ENCODE results near the gene NFKB1.

DNA sequence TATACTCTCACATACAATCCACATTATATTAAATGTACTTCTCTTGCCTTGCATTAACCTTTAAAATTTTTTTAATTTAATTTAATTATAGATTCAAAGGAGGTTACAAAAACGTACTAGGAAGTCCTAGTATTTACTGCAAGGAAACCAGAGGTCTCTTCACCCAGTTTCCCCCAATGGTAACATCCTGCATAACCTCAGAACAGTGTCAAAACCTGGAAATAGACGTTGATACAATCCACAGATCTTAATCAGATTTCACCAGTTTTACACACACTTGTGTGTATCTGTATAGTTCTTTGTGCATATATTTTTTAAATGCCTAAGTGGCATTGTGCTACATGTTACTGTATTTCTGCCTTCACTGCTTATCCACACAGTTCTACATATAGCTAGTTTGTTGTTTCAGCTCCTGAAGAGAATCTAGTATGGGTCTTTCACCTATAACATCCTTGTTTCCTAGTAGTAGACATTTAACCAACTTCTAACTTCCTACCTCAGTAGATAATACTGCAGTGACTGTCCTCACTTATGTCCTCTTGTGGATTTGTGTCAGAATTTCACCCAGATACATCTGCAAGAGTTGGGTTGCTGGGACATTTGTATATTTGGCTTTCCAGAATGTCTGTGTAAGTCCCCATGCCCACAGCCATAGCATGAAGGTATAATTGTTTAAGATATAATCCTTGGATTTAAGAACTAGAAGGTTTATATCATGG lies 103.2 kb downstream of the NFKB1 start:
- TF ChIP-seq, protein P1, sequence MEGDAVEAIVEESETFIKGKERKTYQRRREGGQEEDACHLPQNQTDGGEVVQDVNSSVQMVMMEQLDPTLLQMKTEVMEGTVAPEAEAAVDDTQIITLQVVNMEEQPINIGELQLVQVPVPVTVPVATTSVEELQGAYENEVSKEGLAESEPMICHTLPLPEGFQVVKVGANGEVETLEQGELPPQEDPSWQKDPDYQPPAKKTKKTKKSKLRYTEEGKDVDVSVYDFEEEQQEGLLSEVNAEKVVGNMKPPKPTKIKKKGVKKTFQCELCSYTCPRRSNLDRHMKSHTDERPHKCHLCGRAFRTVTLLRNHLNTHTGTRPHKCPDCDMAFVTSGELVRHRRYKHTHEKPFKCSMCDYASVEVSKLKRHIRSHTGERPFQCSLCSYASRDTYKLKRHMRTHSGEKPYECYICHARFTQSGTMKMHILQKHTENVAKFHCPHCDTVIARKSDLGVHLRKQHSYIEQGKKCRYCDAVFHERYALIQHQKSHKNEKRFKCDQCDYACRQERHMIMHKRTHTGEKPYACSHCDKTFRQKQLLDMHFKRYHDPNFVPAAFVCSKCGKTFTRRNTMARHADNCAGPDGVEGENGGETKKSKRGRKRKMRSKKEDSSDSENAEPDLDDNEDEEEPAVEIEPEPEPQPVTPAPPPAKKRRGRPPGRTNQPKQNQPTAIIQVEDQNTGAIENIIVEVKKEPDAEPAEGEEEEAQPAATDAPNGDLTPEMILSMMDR (IDR thresholded peaks at IDR 0.05) = no peak
- no peak for TF ChIP-seq POLR2A (IDR thresholded peaks at IDR 0.05)

All from uterus (tissue), 2 donors.